ENCODE measurements around the gene TRIO. TPM values are rescaled to one million over a fixed set of nuclear protein-coding genes. Genes with fewer than 3 reads are reported as not detected.

The TRIO gene
- polyA plus RNA-seq, 1 of the 3 experiments (the other 2 are of a cell fraction) = 229 TPM

GRCh38 chr5:14374100-14374499 lies 231.0 kb downstream of the TRIO start:
- 93% methylated on average over 8 of the region's 8 CpGs for WGBS (ENCODE audit: low lambda C conversion rate)
- Histone ChIP-seq H3K9me3 (no peaks in the 10 kb centered on the region), H4K20me1 (ENCODE audit: insufficient read depth) (peaks cover 14% of the 10 kb centered on the region; the same call in 1 of the 2 replicates), H3K27ac (ENCODE audit: low read depth in 2 of 2, low read length in 1 of 2) (no peak overlapping the region), H3K36me3 (replicated peaks in 1 of 2; ENCODE audit: control insufficient read depth in 1 of 2, insufficient read depth in 2 of 2, low read length in 1 of 2) (peaks cover 86 to 88% of the 10 kb centered on the region in 2 experiments), H2AFZ (ENCODE audit: low read depth) (no peak overlapping the region), H3K27me3 (ENCODE audit: insufficient read depth) (no peaks in the 10 kb centered on the region), H3K9me2 (no peaks in the 10 kb centered on the region), H3K4me3 (ENCODE audit: low read depth in 2 of 2, low read length in 1 of 2) (no peak overlapping the region), H3F3A (replicated peaks; ENCODE audit: insufficient read depth) (peaks cover 16% of the 10 kb centered on the region), H3K4me2 (no peak overlapping the region), H3K4me1 (ENCODE audit: control insufficient read depth in 1 of 2, insufficient read depth in 2 of 2, low read depth in 1 of 2, low read length in 1 of 2) (peaks cover 2 to 9% of the 10 kb centered on the region in 2 experiments; a peak in 2 of 4 replicates), H3K79me2 (ENCODE audit: insufficient read depth) (peaks cover 68% of the 10 kb centered on the region), H3K9ac (no peak overlapping the region)
- no peak for DNase-seq
- CTCF ChIA-PET = interaction anchor here (0.6 to 8.6 kb wide), 5 partner anchors 10 to 274 kb away, joined by 3 to 68 read pairs (median 4); no protein-coding TSS in a partner anchor
- TF ChIP-seq RXRA (IDR thresholded peaks at IDR 0.05; ENCODE audit: borderline replicate concordance, low read depth) = no peak
- TF ChIP-seq CHD2 (IDR thresholded peaks at IDR 0.05; ENCODE audit: low read length, partially characterized antibody) = no peak
- POLR2A ChIA-PET = no interaction called here

DNA sequence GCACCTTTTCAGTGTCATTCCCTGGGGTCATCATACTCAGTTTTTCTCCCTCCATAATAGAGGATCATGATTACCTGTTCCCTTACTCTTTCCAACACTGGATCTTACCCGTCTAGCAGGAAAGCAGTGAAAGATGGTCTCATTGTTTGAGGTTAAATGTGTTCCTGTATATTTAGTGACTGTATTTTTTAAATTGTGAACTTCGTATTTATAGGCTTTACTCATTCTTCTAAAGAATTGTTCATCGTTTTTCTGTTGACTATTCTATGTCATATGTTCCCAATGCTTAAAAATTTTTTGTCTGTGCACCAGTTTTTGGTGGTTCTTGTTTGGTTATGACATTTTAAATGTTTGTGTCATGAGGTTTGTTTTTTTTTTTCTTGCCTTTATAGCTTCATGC lies 233.6 kb downstream of the TRIO start:
- H3K9me3 ChIP-seq = no peaks in the 10 kb centered on the region
- H3K27ac ChIP-seq (ENCODE audit: low read depth in 2 of 2, low read length in 1 of 2) = no peak overlapping the region
- H3K36me3 ChIP-seq (replicated peaks in 1 of 2; ENCODE audit: control insufficient read depth in 1 of 2, insufficient read depth in 2 of 2, low read length in 1 of 2) = peaks cover 80 to 88% of the 10 kb centered on the region in 2 experiments
- H3K4me2 ChIP-seq = no peak overlapping the region
- WGBS (ENCODE audit: low lambda C conversion rate) = 96% methylated on average over 3 of the region's 3 CpGs
- no peak overlapping the region for H3K9ac ChIP-seq
- H2AFZ ChIP-seq (ENCODE audit: low read depth) = no peak overlapping the region
- TF ChIP-seq NRF1 (IDR thresholded peaks at IDR 0.05; ENCODE audit: low read depth, low read length) = no peak
- TF ChIP-seq TCF12 (IDR thresholded peaks at IDR 0.05) = no peak
- TF ChIP-seq TAF1 (IDR thresholded peaks at IDR 0.05; ENCODE audit: borderline replicate concordance, low read depth, low read length) = no peak
- no peak for TF ChIP-seq CHD2 (IDR thresholded peaks at IDR 0.05; ENCODE audit: low read length, partially characterized antibody)
- TF ChIP-seq EZH2phosphoT487 (IDR thresholded peaks at IDR 0.05; ENCODE audit: borderline replicate concordance, low read depth) = no peak
- no peak for TF ChIP-seq SMC3 (IDR thresholded peaks at IDR 0.05; ENCODE audit: low read depth, low read length)
- TF ChIP-seq REST (IDR thresholded peaks at IDR 0.05; ENCODE audit: low read depth, low read length) = no peak
- no peak for TF ChIP-seq MEF2A (IDR thresholded peaks at IDR 0.05; ENCODE audit: borderline replicate concordance, low read depth)
- TF ChIP-seq NFIC (IDR thresholded peaks at IDR 0.05; ENCODE audit: borderline replicate concordance) = no peak
- no peak for TF ChIP-seq EP300 (IDR thresholded peaks at IDR 0.05; ENCODE audit: borderline replicate concordance in 1 of 2, low read depth in 1 of 2, low read length in 1 of 2)
- TF ChIP-seq SIN3A (IDR thresholded peaks at IDR 0.05; ENCODE audit: borderline replicate concordance, low read depth, low read length) = no peak
- no peak for TF ChIP-seq FOXJ3 (CRISPR knock-in tag; IDR thresholded peaks at IDR 0.05)
- TF ChIP-seq PBX3 (IDR thresholded peaks at IDR 0.05) = no peak
- no peak for TF ChIP-seq FOXM1 (IDR thresholded peaks at IDR 0.05; ENCODE audit: low read depth)
- no peak for TF ChIP-seq YY1 (IDR thresholded peaks at IDR 0.05; ENCODE audit: low read depth)
- no peak for TF ChIP-seq CTCF (IDR thresholded peaks at IDR 0.05)
- no peak for TF ChIP-seq RAD21 (IDR thresholded peaks at IDR 0.05; ENCODE audit: low read length)
- TF ChIP-seq MXI1 (IDR thresholded peaks at IDR 0.05; ENCODE audit: low read depth, low read length) = no peak
- TF ChIP-seq GABPA (IDR thresholded peaks at IDR 0.05; ENCODE audit: low read depth) = no peak
- H3K4me3 ChIP-seq (ENCODE audit: low read depth in 2 of 2, low read length in 1 of 2) = no peak overlapping the region
- H3K9me2 ChIP-seq = no peaks in the 10 kb centered on the region
- peaks cover 14% of the 10 kb centered on the region; the same call in 1 of the 2 replicates for H4K20me1 ChIP-seq (ENCODE audit: insufficient read depth)
- no peak for DNase-seq
- ChIA-PET CTCF (no interaction called here), POLR2A (no interaction called here)
- peaks cover 16% of the 10 kb centered on the region for H3F3A ChIP-seq (replicated peaks; ENCODE audit: insufficient read depth)
- H3K27me3 ChIP-seq (ENCODE audit: insufficient read depth) = no peaks in the 10 kb centered on the region
- peaks cover 2 to 9% of the 10 kb centered on the region in 2 experiments; a peak in 2 of 4 replicates for H3K4me1 ChIP-seq (ENCODE audit: control insufficient read depth in 1 of 2, insufficient read depth in 2 of 2, low read depth in 1 of 2, low read length in 1 of 2)
- peaks cover 76% of the 10 kb centered on the region for H3K79me2 ChIP-seq (ENCODE audit: insufficient read depth)
